Islet of Langerhans (tissue), 1 donor: ENCODE data around the gene HOXC13.

Source experiments
- FAIRE-seq: peaks from one replicate; lab custom pipeline; 2011; peaks lifted over from hg19 to GRCh38; lab: Jason Lieb, UNC

Gene HOXC13

DNA sequence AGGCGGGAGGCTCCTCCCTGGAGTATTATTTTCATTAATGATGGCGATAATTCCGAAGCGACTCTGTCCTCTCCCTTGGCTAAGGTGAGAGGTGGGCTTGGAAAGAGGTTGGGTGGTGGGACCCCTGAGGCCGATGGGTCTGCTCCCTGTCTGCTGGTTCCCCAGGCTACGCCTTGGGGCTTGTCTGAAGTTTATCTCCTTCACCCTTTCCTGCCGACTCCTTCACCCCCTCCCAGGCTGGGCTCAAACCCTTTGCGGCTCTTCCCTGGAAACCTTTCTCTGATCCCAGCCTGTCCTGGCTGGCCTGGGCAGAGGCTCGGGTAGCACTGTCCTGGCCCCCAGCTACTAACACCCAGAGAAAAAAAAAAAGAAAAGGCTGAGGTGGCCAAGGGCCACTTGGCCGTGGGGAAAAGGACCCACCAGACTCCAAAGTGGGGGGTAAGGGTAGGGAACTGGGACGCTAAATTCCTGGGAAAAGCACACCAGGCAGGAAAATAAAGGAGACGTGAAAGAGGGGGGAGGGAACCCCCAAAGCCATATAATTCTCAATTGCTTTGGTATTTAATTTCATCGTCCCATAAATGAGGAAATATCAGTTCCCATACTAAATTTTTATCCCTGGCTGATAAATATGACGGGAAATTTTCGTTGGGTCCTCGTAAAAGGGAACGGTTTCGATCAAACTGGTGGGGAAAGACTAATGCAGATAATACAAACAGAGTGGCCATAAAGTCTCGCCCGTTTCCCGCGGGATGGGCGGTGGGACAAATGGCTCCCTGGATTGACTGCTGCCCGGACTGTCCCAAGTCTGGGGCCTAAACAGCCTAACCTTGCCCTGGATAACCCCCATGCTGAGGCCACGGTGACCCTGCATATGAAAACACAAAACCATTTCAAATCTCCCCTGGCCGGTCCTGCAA lies 44.3 kb downstream of the HOXC13 start:
- no peak for FAIRE-seq

DNA sequence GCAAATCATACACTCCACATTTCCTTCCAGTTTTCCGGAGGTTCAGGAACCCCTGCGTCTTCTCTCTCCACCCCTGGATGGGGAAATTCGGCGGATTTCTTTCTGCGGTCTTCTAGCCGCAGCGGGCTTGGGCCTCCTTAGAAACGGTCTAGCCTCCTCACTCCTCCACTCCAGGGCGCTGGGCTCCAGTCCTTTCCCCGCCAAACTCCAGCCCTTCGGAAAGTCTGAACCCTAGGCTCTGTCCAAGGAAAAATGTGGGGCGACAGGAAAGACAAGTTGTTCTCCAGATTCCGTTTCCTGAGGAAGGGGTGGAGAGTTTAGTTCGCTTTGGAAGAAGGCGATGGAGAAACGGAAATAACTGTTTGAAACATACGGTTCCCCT lies 44.9 kb downstream of the HOXC13 start:
- FAIRE-seq: no peak

DNA sequence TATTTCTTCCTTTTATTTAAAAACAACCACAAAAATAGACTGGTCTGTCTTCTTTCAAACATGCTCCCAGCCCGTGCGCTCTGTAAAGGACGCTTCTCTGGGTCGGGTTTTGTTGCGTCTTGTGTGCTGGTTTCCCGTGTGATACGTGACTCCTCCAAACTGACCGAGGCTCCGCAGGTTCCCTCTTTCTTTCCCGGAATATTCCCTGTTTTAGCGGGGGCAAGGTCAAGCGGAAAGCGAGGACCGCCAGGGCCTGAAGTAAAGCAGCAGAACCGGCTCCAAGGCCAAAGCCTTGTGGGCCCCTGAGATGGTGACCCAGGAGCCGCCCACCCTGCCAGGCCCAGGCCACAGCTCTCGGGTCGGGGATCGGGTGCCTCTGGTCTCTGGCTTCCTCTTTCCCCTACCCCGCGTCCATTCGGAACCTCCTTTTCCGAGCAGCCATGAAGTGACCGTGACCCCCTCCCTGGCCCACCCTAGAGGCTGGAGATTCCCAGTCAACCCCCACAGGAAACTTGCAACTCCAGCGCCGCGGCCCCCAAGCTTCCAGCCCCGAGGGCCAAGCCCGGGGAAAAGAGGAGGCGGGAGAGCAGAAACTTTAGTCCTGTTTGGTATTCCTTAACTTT lies 45.4 kb downstream of the HOXC13 start:
- FAIRE-seq: no peak

DNA sequence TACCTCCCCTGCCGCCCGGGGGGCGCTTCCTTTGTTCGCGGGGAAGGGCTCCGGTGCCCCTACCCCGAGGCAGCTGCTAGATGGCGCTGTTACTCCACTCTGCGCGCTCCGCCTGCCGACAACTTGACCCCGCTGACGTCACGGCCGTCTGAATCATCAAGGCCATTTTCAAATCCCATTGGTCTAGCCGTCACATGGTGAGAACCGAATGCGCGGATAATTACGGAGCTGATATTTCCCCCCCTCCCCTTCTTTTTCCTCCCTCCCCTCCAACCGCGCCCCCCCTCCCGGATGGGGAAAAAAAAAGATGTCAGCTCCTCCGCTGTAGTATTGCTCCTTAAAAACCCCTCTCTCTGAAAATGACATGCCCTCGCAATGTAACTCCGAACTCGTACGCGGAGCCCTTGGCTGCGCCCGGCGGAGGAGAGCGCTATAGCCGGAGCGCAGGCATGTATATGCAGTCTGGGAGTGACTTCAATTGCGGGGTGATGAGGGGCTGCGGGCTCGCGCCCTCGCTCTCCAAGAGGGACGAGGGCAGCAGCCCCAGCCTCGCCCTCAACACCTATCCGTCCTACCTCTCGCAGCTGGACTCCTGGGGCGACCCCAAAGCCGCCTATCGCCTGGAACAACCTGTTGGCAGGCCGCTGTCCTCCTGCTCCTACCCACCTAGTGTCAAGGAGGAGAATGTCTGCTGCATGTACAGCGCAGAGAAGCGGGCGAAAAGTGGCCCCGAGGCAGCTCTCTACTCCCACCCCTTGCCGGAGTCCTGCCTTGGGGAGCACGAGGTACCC lies 46.5 kb downstream of the HOXC13 start, which contains the start of gene HOXC10:
HOXC10 (plus strand) TSS at position 246 of the 791 bp plus-strand sequence; CDS start at position 360, 114 bp downstream.
- FAIRE-seq: no peak

DNA sequence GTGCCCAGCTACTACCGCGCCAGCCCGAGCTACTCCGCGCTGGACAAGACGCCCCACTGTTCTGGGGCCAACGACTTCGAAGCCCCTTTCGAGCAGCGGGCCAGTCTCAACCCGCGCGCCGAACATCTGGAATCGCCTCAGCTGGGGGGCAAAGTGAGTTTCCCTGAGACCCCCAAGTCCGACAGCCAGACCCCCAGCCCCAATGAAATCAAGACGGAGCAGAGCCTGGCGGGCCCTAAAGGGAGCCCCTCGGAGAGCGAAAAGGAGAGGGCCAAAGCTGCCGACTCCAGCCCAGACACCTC lies 47.0 kb downstream of the HOXC13 start:
- FAIRE-seq: no peak

DNA sequence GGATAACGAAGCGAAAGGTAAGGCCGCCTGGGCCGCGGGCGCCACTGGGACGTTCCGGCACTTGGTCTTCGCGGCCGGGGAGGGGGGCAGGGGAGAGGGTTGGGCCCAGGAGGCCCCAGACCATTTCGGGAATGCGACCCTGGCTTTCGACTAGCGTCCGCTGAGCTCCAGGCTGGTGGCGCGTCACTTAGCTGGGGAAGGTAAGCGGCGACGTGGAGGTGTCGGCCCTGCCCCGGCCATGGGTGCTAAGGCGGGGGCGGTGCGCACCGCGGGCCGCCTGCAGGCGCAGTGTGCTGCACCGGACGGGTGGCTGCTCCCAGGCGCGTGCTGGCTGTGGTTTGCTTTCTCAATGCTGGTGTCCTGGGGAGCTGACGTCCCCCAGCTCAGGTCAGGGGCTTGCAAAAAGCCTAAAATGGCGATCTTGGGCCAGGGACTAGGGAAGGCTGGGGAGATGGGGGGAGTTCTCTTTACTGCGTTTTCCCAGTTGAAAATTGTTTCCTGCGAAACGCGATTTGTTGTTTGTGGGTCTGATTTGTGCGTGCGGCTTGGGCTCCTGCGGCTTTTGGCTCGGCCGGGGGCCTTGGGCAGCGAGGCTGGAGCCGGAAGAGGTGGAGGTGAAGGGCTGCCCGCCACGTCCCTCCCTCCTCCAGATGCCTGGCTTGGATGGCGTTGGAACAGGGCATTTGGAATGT lies 47.5 kb downstream of the HOXC13 start:
- FAIRE-seq: no peak

DNA sequence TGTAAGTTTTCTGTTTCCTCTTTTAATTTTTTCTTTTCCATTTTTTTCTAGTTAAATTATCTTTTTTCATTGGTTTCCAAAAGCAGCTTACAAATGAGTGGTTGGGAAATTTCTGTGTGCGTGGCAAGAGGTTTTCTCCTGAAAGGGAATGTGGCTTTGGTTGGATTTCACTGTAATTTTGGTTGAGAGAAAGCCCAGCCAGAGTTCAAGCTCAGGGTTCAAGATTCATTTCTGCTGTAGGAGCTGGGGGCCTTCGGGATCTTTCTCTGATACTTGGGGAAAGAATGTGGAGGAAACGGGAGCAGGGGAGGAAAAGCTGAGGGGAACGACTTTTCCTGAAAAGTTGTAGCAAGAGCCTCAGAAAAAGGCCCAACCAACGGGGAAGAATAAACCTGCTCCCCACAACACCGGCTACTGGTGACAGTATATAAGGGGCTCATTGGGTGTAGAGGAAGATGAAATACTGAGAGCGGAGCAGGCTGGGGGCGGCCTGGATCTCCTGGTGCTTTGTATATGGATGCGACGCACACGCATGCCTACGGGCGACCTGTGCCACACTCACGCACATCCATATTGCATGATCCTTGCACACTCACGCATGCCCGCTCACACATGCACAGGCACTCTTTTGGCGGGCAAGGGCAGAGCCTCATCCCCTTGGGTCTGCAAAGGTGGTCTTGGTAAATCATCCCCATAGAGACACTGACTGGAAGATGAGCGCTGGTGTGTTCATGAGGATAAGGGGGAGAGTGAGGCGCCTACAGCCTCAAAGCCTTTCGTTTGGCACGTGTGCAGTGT lies 48.3 kb downstream of the HOXC13 start:
- no peak for FAIRE-seq

DNA sequence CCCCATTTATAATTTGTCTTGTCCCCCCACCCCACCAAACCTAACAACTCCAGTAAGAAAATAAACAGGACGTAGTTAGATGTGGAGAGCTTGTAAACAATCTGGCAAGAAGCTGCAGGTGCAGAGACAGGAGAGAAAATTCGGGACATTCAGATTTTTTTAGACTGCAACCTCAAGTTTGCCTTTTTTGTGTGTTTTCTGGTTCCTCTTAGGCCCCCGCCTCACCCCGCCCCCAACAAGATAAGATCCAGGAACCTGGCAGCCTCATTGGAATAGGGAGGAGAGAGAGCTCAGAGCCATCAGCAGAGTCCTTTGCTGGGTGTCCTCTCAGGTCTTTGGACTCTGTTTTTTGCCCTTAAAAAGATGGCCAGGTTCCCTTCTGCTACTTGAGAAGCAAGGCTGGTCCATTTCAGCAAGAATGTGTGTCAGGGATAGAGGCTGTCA lies 49.2 kb downstream of the HOXC13 start:
- no peak for FAIRE-seq

DNA sequence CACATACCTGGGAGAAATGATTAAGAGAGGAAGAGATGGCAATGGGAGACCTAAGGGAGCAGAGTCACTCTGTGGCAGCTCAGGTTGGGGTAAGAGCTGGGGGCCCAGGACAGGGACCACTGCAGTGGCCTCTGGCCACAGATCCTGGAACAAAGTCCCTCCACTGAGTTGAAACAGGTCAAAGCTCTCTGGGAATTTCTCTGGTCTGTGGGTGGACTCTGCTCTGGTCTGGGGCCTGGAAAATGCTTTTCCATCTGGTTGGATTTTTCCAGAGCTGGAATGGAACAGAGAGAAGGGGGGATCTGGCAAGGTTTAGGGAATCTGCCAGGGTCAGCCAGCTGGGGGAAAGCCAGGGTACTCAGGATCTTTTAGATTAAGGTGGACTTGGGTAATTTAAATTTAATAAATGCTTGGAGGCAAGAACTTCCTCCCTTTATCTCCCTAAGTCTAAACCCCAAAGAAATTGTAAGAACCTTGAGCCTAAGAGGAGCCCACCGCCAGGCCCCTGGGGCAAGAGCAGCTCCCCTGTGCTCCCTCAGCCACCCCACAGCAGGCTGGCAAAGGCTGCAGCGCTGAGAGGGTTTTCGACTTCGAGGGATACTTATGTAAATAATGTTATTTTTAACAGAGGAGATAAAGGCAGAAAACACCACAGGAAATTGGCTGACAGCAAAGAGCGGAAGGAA lies 50.1 kb downstream of the HOXC13 start:
- FAIRE-seq: no peak

DNA sequence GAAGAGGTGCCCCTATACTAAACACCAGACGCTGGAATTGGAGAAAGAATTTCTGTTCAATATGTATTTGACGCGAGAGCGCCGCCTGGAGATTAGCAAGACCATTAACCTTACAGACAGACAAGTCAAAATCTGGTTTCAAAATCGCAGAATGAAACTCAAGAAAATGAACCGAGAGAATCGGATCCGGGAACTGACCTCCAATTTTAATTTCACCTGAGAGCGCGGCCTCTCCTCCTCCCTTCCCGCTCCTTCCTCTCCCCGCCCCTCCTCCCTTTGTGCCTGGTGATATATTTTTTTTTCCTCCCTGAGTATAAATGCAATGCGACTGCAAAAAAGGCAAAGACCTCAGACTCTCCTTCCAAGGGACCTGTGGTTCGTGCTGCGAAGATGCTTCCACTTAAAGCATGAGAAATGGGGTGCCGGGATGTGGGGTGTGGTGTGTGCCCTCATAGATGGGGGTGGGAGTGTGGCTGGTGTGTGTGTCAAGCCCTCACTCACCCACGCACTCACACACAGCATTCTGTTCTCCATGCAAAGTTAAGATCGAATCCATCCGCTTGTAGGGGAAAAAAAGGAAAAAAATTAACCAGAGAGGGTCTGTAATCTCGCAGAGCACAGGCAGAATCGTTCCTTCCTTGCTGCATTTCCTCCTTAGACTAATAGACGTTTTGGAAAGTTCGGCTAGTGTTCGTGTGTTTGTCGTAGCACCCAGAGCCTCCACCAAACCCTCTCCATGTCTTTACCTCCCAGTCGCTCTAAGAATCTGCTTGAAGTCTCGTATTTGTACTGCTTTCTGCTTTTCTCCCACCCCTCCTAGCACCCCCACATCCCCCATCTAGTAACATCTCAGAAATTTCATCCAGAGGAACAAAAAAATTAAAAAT lies 50.8 kb downstream of the HOXC13 start:
- FAIRE-seq: no peak

DNA sequence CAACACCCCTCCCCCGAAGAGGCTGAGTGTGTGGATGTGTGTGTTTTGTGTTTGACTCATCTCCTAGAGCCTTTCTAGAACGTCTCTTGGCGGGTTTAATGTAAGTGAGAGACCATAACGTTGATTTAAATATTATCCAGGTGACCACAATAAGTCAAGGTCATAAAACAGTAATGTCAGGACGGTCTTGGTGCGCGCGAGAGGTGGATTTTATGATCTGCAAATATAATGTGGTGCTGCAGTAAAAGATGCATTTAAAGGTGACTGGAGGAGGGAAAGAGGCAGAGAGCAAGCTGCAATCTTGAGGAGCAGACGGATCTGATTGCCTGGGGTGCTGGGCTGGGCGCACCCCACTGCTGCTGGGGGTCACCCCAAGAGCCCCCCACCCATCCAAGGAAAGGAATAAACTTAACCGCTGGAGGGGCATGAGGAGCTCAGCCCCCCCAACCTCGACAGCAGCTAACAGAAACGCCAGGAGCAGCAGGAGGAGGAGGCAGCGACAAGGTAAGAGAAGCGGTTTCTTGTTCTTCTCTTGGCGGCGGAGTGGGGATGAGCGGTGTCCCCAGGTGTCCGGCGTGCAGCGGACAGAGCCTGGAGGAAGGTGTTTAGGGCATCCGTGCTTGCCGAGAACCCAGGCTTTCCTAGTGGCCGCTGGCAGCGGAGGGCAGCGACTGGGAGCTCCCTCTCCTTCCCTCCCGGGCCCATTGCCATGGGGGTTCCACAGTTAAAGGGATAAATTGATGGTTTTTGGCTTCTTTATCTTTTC lies 51.9 kb downstream of the HOXC13 start:
- FAIRE-seq: no peak

DNA sequence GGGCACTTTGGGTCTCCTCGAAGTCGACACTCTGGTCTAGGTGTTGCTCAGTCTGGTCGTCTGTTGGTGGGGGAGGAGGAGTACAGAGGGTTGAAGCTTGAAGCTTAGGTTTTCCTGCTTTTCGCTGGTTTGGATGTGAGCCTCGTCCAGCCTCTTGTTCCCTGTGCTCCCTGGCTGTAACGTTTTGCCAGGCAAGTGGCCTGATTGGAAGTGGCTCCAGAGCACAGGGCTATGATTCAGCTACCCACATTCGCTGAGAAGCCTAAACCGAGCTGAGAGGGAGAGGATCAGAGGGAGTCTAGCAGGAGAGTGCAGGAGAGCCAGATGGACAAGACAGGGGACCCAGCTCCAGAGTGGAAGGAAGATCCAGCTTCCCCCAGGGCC lies 52.4 kb downstream of the HOXC13 start:
- no peak for FAIRE-seq

DNA sequence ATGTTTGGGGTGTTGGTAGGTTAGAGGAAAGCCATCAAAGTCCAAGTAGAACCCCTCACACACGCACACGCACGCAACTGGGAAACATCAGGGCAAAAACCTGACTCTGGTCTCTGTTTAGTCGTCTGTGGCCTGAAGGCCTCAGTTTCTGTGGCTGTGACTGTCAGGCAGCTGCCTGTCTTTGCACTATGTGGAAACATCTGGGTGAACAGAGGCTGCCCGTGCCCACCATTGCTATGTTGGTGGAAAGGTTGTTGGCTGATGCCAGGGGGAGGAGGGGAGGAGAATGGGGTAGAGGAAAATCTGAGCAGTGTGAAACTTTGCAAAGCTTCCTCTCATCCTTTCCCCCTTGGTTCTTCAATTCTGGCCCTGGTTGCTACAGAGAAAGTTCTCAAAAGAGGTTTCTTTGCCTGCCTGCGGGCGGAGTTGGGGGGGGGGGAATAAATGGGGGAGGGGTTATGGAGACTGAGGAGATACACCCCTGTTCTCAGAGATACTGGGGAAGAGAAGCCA lies 53.8 kb downstream of the HOXC13 start:
- FAIRE-seq: no peak

DNA sequence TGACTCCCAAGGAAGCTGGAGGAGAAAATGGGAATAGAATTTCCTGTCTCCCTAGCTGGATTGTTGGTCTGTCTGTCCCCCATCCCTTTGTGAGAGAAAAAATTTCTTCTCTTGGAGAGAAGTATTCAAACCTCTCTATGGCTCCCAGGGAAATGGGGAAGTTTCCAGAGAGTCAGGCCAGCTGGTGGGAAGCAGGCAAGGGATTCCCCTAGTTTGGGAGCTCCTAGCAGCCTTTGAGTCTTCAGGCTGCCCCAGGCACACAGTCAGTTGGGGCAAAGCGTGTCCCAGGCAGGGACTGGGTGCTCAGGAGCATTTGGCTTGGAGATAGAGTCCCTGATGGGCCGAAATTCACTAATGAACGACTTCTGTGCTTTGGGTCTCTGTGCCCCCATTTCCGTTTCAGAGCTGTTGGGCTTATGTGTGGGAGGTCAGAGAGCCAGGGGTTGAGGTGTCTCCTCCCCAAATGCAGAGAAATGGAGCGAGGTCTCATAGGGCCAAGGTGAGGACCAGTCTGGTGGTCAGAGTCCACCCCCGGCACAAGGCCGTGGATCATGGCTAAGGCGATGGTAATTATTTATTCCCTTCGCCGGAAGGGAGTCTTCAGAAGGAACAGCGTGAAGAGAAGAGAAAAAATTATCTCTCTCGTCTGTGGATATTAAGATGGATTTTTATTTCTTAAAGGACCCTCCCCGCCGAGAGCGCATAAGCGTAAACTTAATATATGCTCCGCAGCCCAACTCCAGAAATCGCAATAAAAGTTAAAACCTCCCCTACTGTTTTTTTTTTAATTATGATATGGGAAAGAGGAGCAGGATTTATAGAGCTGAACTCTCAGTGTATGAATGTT lies 54.8 kb downstream of the HOXC13 start:
- FAIRE-seq: no peak

DNA sequence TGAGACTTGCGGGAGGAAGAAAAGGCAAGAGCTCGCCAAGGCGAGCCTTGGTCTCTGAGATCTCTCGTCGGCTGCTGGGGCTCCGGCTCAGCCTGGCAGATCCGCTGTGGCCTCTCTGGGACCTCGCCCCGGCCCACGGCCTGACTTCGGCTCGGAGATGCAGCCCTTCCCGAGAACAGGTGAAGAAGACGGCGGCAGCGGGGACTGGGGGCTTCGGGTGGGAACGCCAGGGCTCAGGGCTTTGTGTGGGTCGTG lies 55.3 kb downstream of the HOXC13 start:
- FAIRE-seq: no peak

DNA sequence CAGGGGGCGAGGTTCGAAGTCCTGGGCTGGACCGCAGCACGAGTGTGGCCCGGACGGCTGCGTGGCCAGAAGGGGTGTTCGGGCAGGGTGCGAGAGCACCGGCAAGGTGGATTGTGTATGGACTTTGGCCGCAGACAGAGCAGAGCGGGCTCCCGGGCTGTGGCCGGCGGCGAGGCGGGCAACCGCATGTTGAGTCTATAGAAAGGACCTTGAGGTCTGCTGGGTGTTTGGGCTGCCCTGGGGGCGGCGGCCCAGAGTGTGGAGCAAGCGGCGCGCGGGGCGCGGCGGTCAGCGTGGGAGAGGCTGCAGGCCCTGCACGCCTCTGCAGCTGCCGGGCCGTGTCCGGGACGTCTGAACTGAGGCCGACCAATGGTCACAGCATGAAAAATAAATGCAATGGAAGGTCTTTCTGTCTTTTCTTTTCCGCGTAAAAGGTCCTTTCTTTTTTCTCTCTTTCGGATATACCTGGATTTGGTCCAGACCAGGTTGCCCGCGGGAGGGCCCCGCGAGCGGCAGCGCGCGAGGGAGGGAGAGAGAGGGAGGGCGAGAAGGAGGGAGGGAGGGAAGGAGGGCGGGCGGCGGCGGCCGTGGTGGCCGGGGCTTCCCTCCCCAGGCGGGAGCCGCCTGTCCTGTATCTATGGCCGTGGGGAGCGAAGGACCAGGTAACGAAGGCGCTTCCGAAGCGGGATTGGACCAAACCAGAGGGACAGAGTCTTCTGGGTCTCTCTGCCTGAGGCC lies 55.8 kb downstream of the HOXC13 start:
- FAIRE-seq: no peak

DNA sequence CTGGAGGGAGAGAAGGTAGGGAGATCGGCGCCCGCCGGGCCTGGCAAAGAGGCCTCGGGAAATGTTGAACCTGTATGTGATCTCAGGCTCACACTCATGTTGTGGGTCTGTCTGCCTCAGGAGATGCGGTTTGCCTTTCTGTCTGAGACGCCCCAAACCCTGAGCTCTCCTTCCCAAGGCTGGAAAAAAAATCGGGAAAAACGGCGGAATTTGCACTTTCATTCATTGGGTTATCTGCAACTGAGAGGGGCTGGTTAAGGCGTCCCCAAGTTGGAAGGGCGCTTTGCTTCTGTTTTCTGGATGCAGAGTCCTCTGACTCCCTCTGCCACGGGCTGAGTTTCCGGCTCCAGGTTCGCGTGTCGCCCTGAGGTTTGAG lies 56.4 kb downstream of the HOXC13 start:
- FAIRE-seq: no peak
